ENCODE results near the gene KAT8.

KAT8 gene

DNA sequence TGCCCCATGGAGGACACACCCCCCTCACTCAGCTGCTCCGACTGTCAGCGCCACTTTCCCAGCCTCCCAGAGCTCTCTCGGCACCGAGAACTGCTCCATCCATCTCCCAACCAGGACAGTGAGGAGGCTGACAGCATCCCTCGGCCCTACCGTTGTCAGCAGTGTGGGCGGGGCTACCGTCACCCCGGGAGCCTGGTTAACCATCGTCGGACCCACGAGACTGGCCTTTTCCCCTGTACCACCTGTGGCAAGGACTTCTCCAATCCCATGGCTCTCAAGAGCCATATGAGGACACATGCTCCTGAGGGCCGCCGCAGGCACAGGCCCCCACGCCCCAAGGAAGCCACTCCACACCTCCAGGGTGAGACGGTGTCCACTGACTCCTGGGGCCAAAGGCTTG lies 41.1 kb upstream of the KAT8 start:
- TF ChIP-seq, protein P1, sequence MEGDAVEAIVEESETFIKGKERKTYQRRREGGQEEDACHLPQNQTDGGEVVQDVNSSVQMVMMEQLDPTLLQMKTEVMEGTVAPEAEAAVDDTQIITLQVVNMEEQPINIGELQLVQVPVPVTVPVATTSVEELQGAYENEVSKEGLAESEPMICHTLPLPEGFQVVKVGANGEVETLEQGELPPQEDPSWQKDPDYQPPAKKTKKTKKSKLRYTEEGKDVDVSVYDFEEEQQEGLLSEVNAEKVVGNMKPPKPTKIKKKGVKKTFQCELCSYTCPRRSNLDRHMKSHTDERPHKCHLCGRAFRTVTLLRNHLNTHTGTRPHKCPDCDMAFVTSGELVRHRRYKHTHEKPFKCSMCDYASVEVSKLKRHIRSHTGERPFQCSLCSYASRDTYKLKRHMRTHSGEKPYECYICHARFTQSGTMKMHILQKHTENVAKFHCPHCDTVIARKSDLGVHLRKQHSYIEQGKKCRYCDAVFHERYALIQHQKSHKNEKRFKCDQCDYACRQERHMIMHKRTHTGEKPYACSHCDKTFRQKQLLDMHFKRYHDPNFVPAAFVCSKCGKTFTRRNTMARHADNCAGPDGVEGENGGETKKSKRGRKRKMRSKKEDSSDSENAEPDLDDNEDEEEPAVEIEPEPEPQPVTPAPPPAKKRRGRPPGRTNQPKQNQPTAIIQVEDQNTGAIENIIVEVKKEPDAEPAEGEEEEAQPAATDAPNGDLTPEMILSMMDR (IDR thresholded peaks at IDR 0.05; ENCODE audit: low read depth, low read length): no peak
- H3K4me3 ChIP-seq (ENCODE audit: low read depth, low read length): no peak overlapping the region

DNA sequence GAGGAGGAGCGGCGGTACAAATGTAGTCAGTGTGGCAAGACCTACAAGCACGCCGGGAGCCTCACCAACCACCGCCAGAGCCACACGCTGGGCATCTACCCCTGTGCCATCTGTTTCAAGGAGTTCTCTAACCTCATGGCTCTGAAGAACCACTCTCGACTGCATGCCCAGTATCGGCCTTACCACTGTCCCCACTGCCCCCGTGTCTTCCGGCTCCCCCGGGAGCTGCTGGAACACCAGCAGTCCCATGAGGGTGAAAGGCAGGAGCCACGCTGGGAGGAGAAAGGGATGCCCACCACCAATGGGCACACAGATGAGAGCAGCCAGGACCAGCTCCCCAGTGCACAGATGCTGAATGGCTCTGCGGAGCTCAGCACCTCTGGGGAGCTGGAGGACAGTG lies 40.4 kb upstream of the KAT8 start:
- TF ChIP-seq, protein P1 (IDR thresholded peaks at IDR 0.05; ENCODE audit: low read depth, low read length): no peak
- no peak overlapping the region for H3K4me3 ChIP-seq (ENCODE audit: low read depth, low read length)

DNA sequence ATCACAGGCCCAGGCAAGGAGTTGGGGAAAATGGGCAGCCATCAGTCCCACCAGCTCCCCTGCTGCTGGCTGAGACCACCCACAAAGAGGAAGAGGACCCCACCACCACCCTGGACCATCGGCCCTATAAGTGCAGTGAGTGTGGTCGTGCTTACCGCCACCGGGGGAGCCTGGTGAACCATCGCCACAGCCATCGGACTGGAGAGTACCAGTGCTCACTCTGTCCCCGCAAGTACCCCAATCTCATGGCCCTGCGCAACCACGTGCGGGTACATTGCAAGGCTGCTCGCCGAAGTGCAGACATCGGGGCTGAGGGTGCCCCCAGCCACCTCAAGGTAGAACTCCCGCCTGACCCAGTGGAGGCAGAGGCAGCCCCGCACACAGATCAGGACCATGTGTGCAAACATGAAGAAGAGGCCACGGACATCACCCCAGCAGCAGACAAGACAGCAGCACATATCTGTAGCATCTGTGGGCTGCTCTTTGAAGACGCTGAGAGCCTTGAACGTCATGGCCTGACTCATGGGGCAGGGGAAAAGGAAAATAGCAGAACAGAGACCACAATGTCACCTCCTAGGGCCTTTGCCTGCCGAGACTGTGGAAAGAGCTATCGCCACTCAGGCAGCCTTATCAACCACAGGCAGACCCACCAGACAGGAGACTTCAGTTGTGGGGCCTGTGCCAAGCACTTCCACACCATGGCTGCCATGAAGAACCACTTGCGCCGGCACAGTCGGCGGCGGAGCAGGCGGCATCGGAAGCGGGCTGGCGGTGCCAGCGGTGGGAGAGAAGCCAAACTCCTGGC lies 39.7 kb upstream of the KAT8 start:
- TF ChIP-seq, protein P1 (IDR thresholded peaks at IDR 0.05; ENCODE audit: low read depth, low read length): no peak
- H3K4me3 ChIP-seq (ENCODE audit: low read depth, low read length): no peak overlapping the region

DNA sequence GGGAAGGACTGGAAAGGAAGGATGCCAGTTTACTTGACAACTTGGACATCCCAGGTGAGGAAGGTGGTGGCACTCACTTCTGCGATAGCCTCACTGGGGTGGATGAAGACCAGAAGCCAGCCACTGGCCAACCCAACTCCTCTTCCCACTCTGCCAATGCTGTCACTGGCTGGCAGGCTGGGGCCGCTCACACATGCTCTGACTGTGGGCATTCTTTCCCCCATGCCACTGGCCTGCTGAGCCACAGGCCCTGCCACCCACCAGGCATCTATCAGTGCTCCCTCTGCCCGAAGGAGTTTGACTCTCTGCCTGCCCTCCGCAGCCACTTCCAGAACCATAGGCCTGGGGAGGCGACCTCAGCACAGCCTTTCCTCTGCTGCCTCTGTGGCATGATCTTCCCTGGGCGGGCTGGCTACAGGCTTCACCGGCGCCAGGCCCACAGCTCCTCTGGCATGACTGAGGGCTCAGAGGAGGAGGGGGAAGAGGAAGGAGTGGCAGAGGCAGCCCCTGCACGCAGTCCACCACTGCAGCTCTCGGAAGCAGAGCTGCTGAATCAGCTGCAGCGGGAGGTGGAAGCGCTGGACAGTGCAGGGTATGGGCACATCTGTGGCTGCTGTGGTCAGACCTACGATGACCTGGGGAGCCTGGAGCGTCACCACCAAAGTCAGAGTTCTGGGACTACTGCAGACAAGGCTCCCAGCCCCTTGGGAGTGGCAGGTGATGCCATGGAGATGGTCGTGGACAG lies 38.7 kb upstream of the KAT8 start:
- no peak overlapping the region for H3K4me3 ChIP-seq (ENCODE audit: low read depth, low read length)
- TF ChIP-seq, protein P1 (IDR thresholded peaks at IDR 0.05; ENCODE audit: low read depth, low read length): no peak

DNA sequence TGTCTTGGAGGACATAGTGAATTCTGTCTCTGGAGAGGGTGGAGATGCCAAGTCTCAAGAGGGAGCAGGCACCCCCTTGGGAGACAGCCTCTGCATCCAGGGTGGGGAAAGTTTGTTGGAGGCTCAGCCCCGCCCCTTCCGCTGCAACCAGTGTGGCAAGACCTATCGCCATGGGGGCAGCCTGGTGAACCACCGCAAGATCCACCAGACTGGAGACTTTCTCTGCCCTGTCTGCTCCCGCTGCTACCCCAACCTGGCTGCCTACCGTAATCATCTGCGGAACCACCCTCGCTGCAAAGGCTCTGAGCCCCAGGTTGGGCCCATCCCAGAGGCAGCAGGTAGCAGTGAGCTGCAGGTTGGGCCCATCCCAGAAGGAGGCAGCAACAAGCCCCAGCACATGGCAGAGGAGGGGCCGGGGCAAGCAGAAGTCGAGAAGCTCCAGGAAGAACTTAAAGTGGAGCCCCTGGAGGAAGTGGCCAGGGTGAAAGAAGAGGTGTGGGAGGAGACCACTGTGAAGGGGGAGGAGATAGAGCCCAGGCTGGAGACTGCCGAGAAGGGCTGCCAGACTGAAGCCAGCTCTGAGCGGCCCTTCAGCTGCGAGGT lies 38.0 kb upstream of the KAT8 start:
- no peak overlapping the region for H3K4me3 ChIP-seq (ENCODE audit: low read depth, low read length)
- TF ChIP-seq, protein P1 (IDR thresholded peaks at IDR 0.05; ENCODE audit: low read depth, low read length): no peak

DNA sequence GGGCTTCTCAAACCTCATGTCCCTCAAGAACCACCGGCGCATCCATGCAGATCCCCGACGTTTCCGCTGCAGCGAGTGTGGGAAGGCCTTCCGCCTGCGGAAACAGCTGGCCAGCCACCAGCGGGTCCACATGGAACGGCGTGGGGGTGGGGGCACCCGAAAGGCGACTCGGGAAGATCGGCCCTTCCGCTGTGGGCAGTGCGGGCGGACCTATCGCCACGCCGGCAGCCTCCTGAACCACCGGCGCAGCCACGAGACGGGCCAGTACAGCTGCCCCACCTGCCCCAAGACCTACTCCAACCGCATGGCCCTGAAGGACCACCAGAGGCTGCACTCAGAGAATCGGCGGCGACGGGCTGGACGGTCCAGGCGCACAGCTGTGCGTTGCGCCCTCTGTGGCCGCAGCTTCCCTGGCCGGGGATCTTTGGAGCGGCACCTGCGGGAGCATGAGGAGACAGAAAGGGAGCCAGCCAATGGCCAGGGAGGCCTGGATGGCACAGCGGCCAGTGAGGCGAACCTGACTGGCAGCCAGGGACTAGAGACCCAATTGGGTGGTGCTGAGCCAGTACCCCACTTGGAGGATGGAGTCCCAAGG lies 37.3 kb upstream of the KAT8 start:
- TF ChIP-seq, protein P1 (IDR thresholded peaks at IDR 0.05; ENCODE audit: low read depth, low read length): no peak
- H3K4me3 ChIP-seq (ENCODE audit: low read depth, low read length): no peak overlapping the region

Data from WI38 (cell line).